Right kidney (tissue), 9 donors: ENCODE data around the gene MPHOSPH8.

ENCODE experiments used
- DNase-seq: peaks from one replicate; pipeline ENCODE4 v3.0.0-alpha.2; 2016
- long read RNA-seq, 8 donors: transcript quantifications; one replicate each; lab custom pipeline, GENCODE V29; 2026

The MPHOSPH8 gene, protein sequence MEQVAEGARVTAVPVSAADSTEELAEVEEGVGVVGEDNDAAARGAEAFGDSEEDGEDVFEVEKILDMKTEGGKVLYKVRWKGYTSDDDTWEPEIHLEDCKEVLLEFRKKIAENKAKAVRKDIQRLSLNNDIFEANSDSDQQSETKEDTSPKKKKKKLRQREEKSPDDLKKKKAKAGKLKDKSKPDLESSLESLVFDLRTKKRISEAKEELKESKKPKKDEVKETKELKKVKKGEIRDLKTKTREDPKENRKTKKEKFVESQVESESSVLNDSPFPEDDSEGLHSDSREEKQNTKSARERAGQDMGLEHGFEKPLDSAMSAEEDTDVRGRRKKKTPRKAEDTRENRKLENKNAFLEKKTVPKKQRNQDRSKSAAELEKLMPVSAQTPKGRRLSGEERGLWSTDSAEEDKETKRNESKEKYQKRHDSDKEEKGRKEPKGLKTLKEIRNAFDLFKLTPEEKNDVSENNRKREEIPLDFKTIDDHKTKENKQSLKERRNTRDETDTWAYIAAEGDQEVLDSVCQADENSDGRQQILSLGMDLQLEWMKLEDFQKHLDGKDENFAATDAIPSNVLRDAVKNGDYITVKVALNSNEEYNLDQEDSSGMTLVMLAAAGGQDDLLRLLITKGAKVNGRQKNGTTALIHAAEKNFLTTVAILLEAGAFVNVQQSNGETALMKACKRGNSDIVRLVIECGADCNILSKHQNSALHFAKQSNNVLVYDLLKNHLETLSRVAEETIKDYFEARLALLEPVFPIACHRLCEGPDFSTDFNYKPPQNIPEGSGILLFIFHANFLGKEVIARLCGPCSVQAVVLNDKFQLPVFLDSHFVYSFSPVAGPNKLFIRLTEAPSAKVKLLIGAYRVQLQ
- long read RNA-seq, donor 1, transcript MPHOSPH8-202 (3 exons, 1,048 nt) = major isoform, 6 of 179 reads
- long read RNA-seq, donor 1, partial matches to known transcripts = 156 of 179 reads
- long read RNA-seq, donor 1, other reads (novel, unspliced or antisense) = 17 of 179 reads
- long read RNA-seq, donor 2, partial matches to known transcripts = 35 of 39 reads
- long read RNA-seq, donor 2, other reads (novel, unspliced or antisense) = 0 of 39 reads
- long read RNA-seq, donor 3, transcript MPHOSPH8-202 (3 exons, 1,048 nt) = major isoform, 5 of 45 reads
- long read RNA-seq, donor 3, partial matches to known transcripts = 40 of 45 reads
- long read RNA-seq, donor 3, other reads (novel, unspliced or antisense) = 0 of 45 reads
- long read RNA-seq, donor 4, full-length matches to known transcripts = 11 of 142 reads
- long read RNA-seq, donor 4, partial matches to known transcripts = 119 of 142 reads
- long read RNA-seq, donor 4, other reads (novel, unspliced or antisense) = 12 of 142 reads
- long read RNA-seq, donor 5, full-length matches to known transcripts = 2 of 103 reads
- long read RNA-seq, donor 5, partial matches to known transcripts = 76 of 103 reads
- long read RNA-seq, donor 5, other reads (novel, unspliced or antisense) = 25 of 103 reads
- long read RNA-seq, donor 6, transcript MPHOSPH8-202 (3 exons, 1,048 nt) = major isoform, 5 of 57 reads
- long read RNA-seq, donor 6, partial matches to known transcripts = 47 of 57 reads
- long read RNA-seq, donor 6, other reads (novel, unspliced or antisense) = 5 of 57 reads
- long read RNA-seq, donor 7, transcript MPHOSPH8-202 (3 exons, 1,048 nt) = major isoform, 6 of 155 reads
- long read RNA-seq, donor 7, partial matches to known transcripts = 130 of 155 reads
- long read RNA-seq, donor 7, other reads (novel, unspliced or antisense) = 19 of 155 reads
- long read RNA-seq, donor 8, partial matches to known transcripts = 49 of 52 reads
- long read RNA-seq, donor 8, other reads (novel, unspliced or antisense) = 0 of 52 reads

DNA sequence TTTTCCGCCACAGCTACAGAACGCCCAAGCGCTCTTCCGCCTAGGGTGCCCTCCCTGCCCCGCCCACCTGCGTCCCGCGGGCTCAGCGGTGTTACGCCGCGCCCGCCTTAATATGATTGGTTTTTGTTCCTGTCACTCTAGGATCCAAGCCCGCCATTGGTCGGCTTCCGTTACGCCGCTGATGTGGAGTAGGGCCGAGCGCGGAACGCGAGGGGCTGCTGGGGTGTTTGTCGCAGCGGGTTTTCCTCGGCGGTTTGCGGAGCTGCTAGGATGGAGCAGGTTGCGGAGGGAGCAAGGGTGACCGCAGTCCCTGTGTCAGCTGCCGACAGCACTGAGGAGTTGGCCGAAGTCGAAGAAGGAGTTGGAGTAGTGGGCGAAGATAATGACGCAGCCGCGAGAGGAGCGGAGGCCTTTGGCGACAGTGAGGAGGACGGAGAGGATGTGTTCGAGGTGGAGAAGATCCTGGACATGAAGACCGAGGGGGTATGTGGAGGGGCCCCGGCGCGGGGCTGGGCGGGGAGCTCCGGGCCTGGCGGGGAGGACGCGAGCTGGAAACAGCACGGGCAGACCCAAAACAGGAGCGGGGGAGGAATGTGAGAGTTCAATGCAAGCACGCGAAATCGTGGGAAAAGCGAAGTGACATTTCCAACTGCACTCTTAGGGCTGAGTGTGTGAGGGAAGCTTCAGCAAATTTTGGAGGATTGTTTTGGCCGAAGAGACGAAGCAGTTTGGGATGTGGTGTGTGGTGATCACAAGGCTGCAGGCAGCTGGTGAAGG lies at the start of gene MPHOSPH8:
Gene MPHOSPH8, plus strand, starts transcription at position 181 of the 777 bp plus-strand sequence. Its CDS starts 90 bp downstream, at position 271.
- DNase-seq = peak; percentile 91

DNA sequence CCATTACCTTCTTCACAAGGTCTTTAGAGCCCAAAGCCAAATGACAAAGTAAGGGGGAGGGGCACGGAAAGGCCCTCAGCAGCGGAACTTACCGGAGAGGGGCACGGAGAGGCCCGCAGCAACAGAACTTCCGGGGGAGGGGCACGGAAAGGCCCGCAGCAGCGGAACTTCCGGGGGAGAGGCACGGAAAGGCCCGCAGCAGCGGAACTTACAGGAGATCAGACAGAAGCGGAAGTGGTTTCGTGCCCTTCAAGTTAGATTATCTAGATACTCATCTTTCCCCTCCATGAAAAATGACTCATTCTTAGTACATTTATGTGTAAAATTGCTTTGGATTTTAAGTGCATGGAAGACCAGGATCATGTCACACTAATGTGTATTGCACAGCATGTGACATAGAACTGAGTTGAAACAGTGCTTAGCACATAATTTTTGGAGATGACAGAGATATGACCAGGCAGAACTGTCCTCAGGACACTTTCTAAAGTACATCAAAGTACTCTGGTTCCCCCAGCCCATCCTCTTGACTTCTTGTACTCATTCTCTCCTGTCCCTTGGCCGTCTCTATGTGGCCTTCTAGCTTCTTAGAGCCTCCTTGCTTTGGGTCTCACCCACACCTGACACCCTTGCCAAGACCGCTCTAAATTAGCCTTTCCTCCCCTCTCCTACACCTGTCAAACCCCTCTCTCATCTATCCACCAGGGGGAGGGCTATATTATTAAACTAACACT lies 46.4 kb upstream of the MPHOSPH8 start:
- DNase-seq = no peak

DNA sequence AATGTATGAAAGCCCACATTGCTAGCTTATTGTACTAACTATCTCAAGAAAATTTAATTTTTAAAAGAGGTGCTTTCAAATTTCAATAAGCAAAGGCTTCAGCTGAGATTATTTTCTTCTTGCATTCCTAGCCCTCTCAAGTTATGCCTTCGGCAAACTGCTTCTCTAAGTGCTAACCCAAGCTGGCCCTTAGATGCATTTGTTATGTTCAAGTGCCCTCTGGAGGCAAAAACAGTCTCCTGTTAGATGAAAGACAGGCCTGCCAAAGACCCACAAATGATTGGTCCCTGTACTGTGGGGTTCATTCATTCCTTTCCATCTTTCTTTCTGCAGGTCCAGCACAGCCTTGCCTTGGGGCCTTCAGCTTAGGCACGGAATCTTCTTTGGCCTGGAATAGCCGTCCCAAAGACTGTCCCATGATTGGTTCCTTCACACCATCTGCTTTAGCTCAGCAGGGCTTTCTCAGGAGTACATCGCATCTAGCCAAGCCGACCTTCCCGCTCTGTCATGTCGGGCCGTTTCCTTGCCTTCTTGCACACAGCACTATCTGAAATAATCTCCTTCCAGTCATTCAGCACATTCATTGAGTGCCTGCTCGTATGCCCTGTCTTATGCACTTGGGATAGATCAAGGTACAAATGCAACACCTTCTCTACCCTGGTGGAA lies 45.7 kb upstream of the MPHOSPH8 start:
- peak; percentile 15 for DNase-seq

DNA sequence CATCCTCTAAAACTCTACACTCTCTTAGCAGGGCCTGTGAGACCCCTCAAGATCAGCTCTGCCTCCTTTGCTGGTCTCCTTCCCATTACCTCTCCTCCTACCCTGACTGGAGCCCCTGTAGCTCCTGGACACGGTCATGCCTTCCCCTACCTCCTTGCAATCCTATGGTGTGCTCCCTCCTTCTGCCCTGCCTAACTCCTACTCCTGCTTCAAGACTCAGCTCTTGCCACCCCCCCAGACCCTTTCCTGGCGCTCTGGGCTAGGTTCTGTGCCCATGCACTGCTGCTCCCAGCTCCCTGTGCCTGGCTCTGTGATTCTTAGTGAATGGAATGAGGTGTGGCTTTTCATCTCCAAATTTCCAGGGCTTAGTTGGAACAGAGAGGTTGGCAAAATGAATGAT lies 44.1 kb upstream of the MPHOSPH8 start:
- DNase-seq = no peak

DNA sequence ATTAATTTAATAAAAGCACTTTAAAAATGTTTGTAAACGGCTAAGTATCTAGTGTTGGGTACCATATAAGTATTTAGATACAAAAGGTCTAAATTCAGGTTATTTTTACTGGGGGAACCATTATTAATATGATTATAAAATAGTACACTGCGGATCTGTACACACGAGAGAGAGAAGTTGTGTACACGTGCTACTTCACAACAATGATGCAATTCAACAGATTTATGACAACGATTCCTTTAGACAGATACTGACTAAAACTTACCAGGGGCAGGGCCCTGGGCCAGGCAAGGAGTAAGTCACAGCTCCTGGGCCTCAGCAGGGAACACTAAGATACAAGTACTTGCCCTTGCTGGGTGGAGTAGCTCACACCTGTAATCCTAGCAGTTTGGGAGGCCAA lies 43.0 kb upstream of the MPHOSPH8 start:
- no peak for DNase-seq

DNA sequence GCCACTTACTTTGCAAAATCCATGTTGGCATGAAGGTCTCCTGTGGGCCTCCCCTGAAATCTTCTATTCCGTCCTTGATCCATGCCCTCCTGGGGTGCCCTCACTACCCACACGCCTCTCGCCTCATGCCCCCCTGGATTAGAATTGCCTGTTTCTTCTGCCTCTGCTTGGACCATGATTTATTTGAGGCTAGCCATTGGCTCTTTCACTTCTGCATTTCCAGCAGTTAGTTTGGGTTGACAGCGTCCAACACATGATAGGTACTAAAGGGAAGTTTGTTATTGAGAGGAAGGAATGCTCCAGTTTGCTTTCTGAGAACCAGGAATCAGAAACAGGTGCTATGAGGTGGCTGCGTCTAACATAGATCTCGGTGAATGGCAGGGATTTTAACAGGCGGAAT lies 41.6 kb upstream of the MPHOSPH8 start:
- DNase-seq = no peak

DNA sequence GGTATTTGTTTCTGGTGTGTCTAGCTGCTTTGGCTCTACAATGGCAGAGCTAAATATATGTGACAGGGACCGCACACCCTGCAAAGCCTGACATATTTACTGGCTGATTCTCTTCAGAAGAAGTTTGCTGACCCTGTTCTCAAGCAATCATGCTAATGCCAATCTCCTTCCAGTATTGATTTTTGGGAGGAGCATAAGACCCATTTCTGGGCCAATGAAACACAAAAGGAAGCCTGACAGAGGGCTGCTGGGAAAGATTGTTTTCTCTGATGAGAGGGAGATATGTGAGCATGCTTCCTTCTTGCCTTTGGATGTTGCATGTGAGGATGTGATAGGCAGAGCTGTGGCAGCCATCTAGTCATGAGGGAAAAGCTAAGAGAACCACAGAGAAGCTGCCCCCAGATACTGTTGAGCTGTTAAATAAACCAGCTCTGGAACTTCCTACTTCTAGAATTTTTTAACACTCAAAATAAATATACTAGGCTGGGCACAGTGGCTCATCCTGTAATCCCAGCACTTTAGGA lies 40.7 kb upstream of the MPHOSPH8 start:
- no peak for DNase-seq

DNA sequence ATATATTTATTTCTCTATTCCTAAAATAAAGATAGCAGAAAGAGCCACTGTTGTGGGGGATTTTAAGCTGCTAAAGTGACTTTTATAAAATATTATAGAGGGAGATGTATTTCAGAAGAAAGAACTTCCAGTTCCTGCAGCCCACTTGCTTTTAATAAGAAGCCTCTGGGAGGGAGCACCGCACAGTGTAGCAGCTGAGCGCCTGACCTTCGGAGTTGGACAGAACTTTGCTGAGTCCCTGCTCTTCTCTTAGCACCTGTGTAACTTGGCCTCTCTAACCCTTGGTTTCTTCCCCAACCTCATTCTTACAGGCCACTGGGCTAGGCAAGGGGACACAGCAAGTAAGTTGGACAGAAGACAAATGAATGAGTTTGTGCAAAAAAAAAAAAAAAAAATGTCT lies 37.4 kb upstream of the MPHOSPH8 start:
- no peak for DNase-seq

DNA sequence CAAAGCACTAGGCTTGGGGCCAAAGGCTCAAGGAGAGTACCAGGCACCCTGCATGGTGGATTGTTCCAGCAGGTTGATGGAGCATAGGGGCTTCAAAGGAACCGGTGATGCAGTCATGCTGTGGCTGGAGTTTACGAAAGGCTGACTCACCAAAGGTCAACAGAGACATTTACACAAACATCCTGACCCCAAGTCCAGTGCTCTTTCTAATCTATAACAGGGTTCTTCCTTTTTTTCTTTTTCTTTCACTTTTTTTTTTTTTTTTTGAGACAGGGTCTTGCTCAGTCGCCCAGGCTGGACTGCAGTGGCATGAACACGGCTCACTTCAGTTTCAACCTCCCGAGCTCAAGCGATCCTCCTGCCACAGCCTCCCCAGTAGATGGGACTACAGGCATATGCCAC lies 36.5 kb upstream of the MPHOSPH8 start:
- DNase-seq = no peak

DNA sequence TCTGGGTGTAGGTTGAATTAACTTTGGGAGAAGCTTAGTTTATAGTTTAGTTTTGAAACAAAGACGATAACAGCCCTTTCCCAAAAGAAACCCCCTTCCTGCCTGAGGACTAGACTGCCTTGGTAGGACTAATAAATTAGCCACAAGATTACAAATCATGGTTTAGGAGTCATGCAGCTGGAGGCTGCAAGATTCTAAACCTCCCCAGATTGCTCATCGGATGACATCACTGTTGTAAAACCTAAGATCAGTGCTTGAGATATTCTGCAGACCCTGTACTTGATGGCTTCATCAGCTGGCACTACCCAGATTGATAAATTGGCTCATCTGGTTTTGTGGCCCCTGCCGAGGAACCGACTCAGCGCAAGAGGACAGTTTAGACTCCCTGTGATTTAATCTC lies 35.9 kb upstream of the MPHOSPH8 start:
- DNase-seq = no peak

DNA sequence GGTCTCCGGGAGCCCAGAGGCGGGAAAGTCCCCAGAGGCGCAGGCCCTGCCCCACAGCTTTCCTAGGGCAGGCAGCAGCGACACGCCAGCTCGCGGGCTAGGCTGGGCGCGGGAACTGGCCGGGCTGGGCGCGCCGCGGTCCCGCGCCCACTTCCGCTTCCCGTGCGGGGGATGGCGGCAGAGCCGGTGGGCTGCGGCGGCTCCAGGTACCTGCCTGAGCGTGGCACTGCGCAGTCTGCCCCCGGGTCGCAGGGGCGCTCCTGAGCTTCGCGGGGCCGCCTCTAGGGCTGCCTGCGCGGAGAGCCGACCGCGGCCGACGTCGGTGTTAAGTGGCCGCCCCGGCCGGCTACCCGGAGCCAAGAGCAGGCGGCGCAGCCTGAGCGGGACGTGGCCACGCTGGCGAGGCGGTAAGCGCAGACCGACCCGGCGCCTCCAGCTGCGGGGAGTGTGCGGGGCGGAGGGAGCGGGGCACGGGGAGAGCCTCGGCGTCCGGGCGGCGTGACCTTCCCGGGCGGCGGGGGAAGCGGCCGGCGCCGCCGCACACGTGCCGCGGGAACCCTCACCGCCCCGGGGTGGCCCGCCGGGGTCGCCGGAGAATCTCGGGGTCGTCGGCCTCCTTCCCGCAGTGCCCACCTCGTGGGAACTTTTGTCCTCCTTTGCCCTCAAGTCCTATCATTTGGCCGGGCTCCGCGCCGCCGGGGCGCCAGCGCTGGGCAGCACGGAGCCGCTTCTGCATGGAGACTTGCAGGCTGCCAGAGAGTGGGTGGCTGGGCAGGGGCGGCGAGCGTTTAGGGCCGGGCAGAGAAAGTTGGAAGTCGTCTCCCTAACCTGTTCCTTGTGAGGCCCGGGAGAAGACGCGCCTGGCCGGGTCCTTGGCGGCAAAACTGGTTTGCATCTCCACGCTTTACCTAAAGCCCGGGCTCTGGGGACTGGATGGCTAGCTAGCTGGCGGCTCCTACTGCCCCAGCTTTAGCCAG lies 31.4 kb upstream of the MPHOSPH8 start:
- peak; percentile 81 for DNase-seq

DNA sequence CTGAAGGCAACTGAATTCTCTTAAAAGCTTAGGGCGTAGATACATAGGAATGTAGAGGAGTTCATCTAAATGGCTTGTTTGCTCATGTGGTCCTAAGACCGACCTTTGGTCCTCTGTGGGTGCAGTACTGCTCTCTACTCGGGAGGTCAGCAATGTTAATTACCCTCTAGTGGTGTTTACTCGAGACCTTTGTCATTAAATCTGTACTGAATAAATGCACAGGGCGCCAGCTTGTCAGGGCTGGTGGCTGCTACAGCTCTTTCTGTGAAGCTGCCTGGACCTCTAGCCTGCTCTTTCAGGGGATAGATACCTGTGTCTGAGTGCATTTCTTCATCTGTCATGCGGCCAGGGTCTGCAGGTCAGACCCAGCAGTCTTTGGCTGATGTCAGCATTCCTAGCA lies 29.2 kb upstream of the MPHOSPH8 start:
- DNase-seq = no peak

DNA sequence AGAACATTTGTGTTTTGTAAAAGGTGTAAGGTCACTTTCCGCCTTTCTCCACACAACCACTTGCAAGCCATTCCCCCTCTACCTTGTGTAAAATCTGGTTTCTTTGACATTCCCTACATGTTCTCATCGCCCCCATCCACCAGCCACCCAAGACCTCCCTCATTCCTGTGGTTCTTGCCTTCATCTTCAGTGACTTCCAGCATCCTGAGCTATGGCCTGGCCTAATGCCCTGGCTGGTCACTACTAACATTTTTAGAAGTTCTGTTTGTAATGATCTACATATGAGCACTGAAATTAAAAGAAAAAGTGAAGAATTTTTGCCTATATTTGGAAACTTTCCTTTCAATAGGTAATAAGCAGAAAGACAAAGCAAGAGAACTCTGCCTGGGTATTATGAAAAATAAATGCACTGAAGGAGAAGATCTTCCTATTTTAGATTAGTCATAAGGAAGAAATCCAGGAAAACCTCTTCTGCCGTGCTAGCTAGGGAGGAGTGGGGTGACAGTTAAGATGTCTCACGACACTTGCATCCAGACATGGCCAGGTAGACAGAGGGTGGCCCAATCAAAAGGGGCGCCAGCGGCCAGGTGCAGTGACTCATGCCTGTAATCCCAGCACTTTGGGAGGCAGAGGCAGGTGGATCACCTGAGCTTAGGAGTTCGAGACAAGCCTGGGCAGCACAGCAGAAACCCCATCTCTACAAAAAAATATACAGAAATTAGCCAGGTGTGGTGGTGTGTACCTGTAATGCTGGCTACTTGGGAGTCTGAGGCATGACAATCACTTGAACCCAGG lies 28.1 kb upstream of the MPHOSPH8 start:
- no peak for DNase-seq

DNA sequence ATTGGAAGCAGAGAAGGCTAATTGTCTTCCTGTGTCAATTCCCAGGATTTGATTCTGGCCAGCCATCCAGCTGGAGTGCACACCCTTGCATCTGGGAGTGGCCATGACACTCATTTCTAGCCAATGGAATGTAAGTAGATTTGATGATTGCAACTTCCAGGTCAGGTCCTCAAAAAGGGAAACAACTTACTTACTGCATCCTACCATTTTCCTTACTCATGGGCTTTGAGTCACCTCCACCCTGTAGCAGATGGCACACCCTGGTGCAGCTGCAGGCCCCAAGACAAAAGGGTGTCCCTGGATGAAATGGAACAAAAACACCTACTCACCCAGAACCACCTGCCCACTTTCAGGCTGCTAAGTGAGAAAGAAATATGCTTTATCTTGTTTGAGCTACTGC lies 27.3 kb upstream of the MPHOSPH8 start:
- no peak for DNase-seq

DNA sequence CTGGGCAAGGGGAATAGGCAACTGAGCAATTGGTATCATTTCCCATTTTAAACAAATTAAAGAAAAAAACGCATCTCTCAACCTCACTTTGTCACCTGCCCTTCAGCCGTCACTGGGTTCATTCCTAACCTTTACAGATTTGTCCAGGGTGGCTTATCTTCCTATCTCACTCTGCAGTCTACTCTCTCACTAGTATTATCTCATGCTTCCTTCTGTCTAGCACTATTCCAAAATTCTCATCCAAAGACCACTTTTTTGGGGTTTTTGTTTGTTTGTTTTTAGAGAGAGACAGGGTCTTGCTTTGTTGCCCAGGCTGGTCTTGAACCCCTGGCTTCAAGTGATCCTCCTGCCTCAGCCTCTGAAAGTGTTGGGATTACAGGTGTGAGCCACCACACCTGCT lies 26.7 kb upstream of the MPHOSPH8 start:
- no peak for DNase-seq

DNA sequence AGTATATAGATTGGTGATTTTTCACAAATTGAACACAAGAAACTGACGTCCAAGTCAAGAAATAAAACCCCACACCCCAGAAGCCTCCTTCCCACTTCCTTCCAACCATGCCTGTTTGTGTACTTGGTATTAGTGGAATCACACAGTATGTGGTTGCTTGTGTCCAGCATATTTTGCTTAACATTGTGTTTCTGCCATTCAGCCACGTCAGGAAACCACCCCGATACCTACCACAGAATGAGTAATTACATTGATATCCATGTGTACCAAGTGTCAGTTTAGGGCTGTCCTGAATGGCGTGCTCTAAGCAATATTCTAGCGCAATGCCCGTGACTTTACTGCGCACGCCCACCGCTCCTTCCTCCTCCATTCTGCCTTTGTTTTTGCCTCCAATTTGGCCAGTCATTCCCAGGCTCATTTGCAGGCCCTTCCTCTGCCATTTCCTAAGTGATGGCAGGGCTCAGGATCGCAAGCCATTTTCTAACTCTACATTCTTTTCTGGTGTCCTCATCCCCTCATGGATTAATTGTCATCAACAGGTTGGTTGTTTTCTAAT lies 25.9 kb upstream of the MPHOSPH8 start:
- DNase-seq = no peak
